ENCODE measurements around the gene PM20D1. TPM values are rescaled to one million over a fixed set of nuclear protein-coding genes. Genes with fewer than 3 reads are reported as not detected.

PM20D1 gene
- total and polyA plus RNA-seq, 10 of the 15 experiments (the other 5 are each of a cell fraction or from before 2014, with no cell fraction given): not detected

DNA sequence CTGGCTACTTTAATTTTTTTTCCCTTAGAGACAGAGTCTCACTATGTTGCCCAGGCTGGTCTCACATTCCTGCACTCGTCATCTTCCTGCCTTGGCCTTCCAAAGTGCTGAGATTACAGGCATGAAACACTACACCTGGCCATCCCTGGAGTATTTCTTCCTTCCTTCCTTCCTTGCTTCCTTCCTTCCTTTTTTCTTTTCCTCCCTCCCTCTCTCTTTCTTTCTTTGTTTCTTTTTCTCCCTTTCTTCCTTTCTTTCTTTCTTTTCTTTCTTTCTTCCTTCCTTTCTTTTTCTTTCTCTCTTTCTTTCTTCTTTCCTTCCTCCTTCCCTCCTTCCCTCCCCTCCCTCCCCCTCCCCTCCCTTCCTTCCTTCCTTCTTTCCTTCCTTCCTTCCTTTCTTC lies 46.4 kb upstream of the PM20D1 start:
- Histone ChIP-seq H3K4me1 (ENCODE audit: control insufficient read depth, insufficient read depth, low read length) (no peaks in the 10 kb centered on the region), H3K27ac (ENCODE audit: control insufficient read depth, insufficient read depth) (no peak overlapping the region), H3K9ac (ENCODE audit: control insufficient read depth, insufficient read depth, low read length) (no peak overlapping the region), H3K27me3 (replicated peaks in 1 of 2; ENCODE audit: control insufficient read depth in 2 of 2, insufficient read depth in 2 of 2, low read length in 1 of 2) (no peaks in the 10 kb centered on the region), H2AFZ (ENCODE audit: control insufficient read depth, low read depth, low read length) (no peak overlapping the region), H3K9me3 (replicated peaks; ENCODE audit: control insufficient read depth, insufficient read depth, low read length) (no peaks in the 10 kb centered on the region; the same call in 2 of the 3 replicates), H3K79me2 (ENCODE audit: control insufficient read depth, insufficient read depth, low read length) (no peaks in the 10 kb centered on the region), H4K20me1 (ENCODE audit: control insufficient read depth, insufficient read depth) (no peaks in the 10 kb centered on the region), H3K4me2 (ENCODE audit: control insufficient read depth, insufficient read depth) (no peak overlapping the region), H3K4me3 (no peak overlapping the region), H3K36me3 (ENCODE audit: control insufficient read depth in 2 of 2, insufficient read depth in 2 of 2, low read length in 1 of 2) (no peaks in the 10 kb centered on the region)
- no peak for TF ChIP-seq ZSCAN29 (IDR thresholded peaks at IDR 0.05)
- TF ChIP-seq LARP7 (IDR thresholded peaks at IDR 0.05): no peak
- TF ChIP-seq, protein P1, sequence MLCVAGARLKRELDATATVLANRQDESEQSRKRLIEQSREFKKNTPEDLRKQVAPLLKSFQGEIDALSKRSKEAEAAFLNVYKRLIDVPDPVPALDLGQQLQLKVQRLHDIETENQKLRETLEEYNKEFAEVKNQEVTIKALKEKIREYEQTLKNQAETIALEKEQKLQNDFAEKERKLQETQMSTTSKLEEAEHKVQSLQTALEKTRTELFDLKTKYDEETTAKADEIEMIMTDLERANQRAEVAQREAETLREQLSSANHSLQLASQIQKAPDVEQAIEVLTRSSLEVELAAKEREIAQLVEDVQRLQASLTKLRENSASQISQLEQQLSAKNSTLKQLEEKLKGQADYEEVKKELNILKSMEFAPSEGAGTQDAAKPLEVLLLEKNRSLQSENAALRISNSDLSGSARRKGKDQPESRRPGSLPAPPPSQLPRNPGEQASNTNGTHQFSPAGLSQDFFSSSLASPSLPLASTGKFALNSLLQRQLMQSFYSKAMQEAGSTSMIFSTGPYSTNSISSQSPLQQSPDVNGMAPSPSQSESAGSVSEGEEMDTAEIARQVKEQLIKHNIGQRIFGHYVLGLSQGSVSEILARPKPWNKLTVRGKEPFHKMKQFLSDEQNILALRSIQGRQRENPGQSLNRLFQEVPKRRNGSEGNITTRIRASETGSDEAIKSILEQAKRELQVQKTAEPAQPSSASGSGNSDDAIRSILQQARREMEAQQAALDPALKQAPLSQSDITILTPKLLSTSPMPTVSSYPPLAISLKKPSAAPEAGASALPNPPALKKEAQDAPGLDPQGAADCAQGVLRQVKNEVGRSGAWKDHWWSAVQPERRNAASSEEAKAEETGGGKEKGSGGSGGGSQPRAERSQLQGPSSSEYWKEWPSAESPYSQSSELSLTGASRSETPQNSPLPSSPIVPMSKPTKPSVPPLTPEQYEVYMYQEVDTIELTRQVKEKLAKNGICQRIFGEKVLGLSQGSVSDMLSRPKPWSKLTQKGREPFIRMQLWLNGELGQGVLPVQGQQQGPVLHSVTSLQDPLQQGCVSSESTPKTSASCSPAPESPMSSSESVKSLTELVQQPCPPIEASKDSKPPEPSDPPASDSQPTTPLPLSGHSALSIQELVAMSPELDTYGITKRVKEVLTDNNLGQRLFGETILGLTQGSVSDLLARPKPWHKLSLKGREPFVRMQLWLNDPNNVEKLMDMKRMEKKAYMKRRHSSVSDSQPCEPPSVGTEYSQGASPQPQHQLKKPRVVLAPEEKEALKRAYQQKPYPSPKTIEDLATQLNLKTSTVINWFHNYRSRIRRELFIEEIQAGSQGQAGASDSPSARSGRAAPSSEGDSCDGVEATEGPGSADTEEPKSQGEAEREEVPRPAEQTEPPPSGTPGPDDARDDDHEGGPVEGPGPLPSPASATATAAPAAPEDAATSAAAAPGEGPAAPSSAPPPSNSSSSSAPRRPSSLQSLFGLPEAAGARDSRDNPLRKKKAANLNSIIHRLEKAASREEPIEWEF (IDR thresholded peaks at IDR 0.05; ENCODE audit: insufficient replicate concordance, low read depth, low read length): no peak
- TF ChIP-seq SUZ12 (IDR thresholded peaks at IDR 0.05; ENCODE audit: unreplicated experiment): no peak
- no peak for TF ChIP-seq EP300 (IDR thresholded peaks at IDR 0.05; ENCODE audit: borderline replicate concordance in 1 of 2, control insufficient read depth in 1 of 2, low read depth in 2 of 2, low read length in 2 of 2)
- TF ChIP-seq YBX1 (IDR thresholded peaks at IDR 0.05): no peak
- TF ChIP-seq EED (IDR thresholded peaks at IDR 0.05; ENCODE audit: low read depth): no peak
- no peak for TF ChIP-seq ZZZ3 (IDR thresholded peaks at IDR 0.05; ENCODE audit: control insufficient read depth, insufficient read length, low read depth)
- TF ChIP-seq DPF2 (IDR thresholded peaks at IDR 0.05): no peak
- TF ChIP-seq ZNF384 (IDR thresholded peaks at IDR 0.05; ENCODE audit: borderline replicate concordance, low read depth, low read length): no peak
- TF ChIP-seq CREM (IDR thresholded peaks at IDR 0.05; ENCODE audit: low read depth): no peak
- no peak for TF ChIP-seq CHD2 (IDR thresholded peaks at IDR 0.05; ENCODE audit: borderline replicate concordance, low read depth, low read length)
- TF ChIP-seq RUNX3 (IDR thresholded peaks at IDR 0.05; ENCODE audit: low read length): no peak
- no peak for TF ChIP-seq HDAC6 (IDR thresholded peaks at IDR 0.05; ENCODE audit: unreplicated experiment)
- TF ChIP-seq, protein P2, sequence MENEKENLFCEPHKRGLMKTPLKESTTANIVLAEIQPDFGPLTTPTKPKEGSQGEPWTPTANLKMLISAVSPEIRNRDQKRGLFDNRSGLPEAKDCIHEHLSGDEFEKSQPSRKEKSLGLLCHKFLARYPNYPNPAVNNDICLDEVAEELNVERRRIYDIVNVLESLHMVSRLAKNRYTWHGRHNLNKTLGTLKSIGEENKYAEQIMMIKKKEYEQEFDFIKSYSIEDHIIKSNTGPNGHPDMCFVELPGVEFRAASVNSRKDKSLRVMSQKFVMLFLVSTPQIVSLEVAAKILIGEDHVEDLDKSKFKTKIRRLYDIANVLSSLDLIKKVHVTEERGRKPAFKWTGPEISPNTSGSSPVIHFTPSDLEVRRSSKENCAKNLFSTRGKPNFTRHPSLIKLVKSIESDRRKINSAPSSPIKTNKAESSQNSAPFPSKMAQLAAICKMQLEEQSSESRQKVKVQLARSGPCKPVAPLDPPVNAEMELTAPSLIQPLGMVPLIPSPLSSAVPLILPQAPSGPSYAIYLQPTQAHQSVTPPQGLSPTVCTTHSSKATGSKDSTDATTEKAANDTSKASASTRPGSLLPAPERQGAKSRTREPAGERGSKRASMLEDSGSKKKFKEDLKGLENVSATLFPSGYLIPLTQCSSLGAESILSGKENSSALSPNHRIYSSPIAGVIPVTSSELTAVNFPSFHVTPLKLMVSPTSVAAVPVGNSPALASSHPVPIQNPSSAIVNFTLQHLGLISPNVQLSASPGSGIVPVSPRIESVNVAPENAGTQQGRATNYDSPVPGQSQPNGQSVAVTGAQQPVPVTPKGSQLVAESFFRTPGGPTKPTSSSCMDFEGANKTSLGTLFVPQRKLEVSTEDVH (IDR thresholded peaks at IDR 0.05; ENCODE audit: low read depth, partially characterized antibody): no peak
- TF ChIP-seq YY1 (IDR thresholded peaks at IDR 0.05; ENCODE audit: low read depth, low read length): no peak
- FAIRE-seq: no peak
- ChIA-PET SMC1A (ENCODE audit: uncharacterized antibody, unreplicated experiment) (no interaction called here), POLR2A (no interaction called here), CTCF (interaction anchor here (1.2 to 1.3 kb wide), 2 partner anchors 11 to 210 kb away, joined by 3 to 5 read pairs; no protein-coding TSS in a partner anchor), RAD21 (ENCODE audit: unreplicated experiment) (interaction anchor here (0.5 kb wide), 1 partner anchor 734 kb away, joined by 3 read pairs; no protein-coding TSS in a partner anchor)
- no peak for DNase-seq (ENCODE audit: low read depth, low spot score)
- WGBS (ENCODE audit: insufficient coverage, insufficient replicate concordance, low lambda C conversion rate, missing lambda C conversion rate): 0% methylated on average over 1 of the region's 1 CpG
- no peak for ATAC-seq
- BruUV-seq (replicated peaks): no TSS peak
- in situ Hi-C loops (cut with MboI) (no loop called here), intact Hi-C loops (cut with micrococcal nuclease; ENCODE audit: unreplicated experiment) (no loop called here)
